DND-41 (cell line): ENCODE measurements around the gene SLC6A9.

Experiments used
- EZH2 ChIP-seq: IDR thresholded peaks from 3 replicates; pipeline ENCODE4 v1.6.1; 2012; ENCODE audit warnings: borderline replicate concordance, low read depth, mild to moderate bottlenecking, moderate library complexity, low read length, inconsistent platforms; ENCODE audit not compliant: severe bottlenecking
- TF ChIP-seq, protein P1 (sequence below): IDR thresholded peaks from 2 replicates; pipeline ENCODE4 v1.5.1; 2012; ENCODE audit warnings: borderline replicate concordance, low read length, moderate library complexity, mild to moderate bottlenecking; ENCODE audit not compliant: poor library complexity, severe bottlenecking; ENCODE audit errors: extremely low read depth

DNA sequence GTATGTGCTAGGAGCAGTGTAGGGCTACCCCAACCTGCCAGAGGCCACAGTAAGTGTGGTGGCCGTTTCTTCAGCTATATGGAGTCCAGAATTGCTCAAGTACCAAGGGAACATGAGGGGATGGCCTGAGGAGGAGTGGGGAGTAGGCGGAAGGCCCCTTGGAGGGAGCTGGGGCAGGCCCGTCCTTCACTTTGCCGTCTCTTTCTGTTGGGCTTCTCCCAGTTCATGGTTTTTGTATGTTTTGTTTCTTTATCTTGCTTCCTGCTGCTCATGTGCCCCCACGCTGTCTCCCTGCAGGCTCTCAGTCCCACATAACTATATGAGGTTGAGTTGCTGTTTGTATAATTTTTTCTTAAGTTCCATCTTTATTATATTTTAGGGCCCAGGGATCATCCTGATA is 67.4 kb downstream of the SLC6A9 start:
- TF ChIP-seq, protein P1, sequence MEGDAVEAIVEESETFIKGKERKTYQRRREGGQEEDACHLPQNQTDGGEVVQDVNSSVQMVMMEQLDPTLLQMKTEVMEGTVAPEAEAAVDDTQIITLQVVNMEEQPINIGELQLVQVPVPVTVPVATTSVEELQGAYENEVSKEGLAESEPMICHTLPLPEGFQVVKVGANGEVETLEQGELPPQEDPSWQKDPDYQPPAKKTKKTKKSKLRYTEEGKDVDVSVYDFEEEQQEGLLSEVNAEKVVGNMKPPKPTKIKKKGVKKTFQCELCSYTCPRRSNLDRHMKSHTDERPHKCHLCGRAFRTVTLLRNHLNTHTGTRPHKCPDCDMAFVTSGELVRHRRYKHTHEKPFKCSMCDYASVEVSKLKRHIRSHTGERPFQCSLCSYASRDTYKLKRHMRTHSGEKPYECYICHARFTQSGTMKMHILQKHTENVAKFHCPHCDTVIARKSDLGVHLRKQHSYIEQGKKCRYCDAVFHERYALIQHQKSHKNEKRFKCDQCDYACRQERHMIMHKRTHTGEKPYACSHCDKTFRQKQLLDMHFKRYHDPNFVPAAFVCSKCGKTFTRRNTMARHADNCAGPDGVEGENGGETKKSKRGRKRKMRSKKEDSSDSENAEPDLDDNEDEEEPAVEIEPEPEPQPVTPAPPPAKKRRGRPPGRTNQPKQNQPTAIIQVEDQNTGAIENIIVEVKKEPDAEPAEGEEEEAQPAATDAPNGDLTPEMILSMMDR, result no peak
- no peak for TF ChIP-seq EZH2
